GM12801 (cell line): ENCODE measurements around the gene C10orf105.

Experiments used
- TF ChIP-seq, protein P1 (sequence below): IDR thresholded peaks from one replicate; pipeline ENCODE4 v1.5.1; 2011; ENCODE audit warnings: control low read depth; ENCODE audit not compliant: insufficient read length; ENCODE audit errors: extremely low read depth

The C10orf105 gene

DNA sequence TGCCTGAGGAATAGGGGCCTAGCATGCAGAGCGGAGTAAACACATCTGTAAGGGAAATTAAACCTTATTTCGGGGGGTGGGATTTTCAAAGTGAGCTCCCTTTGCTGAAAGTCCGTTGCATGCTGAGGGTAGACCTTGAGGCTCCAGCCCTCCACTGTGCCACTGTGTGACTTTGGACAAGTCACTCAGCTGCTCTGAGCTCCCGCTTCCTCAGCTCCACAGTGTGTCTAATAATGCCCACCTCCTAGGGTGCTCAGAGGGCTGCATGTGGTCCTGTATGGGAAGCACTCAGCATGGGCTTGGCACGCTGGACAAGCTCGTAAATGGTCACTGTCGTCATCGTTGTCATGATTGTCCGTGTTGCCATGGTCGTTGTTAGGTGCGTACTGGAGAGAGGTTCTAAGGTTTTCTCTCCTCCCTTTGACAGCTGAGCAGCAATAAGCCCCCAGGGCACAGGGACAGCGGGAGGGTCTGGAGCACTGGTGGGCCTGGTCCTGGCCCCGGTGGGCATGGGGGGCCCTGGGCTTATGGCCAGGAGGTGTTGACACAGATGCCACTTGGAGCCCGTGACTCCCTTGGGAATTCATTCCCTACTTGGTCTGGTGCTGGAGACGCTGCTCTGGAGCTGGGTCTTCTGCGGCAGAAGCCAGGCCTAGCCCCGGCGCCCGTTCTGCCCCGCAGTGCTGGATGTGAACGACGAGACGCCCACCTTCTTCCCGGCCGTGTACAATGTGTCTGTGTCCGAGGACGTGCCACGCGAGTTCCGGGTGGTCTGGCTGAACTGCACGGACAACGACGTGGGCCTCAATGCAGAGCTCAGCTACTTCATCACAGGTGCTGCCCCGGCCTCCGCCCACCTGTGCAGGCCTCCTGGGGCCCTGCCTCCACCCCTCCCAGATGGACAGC is 13.1 kb downstream of the C10orf105 start:
- TF ChIP-seq, protein P1, sequence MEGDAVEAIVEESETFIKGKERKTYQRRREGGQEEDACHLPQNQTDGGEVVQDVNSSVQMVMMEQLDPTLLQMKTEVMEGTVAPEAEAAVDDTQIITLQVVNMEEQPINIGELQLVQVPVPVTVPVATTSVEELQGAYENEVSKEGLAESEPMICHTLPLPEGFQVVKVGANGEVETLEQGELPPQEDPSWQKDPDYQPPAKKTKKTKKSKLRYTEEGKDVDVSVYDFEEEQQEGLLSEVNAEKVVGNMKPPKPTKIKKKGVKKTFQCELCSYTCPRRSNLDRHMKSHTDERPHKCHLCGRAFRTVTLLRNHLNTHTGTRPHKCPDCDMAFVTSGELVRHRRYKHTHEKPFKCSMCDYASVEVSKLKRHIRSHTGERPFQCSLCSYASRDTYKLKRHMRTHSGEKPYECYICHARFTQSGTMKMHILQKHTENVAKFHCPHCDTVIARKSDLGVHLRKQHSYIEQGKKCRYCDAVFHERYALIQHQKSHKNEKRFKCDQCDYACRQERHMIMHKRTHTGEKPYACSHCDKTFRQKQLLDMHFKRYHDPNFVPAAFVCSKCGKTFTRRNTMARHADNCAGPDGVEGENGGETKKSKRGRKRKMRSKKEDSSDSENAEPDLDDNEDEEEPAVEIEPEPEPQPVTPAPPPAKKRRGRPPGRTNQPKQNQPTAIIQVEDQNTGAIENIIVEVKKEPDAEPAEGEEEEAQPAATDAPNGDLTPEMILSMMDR = no peak

DNA sequence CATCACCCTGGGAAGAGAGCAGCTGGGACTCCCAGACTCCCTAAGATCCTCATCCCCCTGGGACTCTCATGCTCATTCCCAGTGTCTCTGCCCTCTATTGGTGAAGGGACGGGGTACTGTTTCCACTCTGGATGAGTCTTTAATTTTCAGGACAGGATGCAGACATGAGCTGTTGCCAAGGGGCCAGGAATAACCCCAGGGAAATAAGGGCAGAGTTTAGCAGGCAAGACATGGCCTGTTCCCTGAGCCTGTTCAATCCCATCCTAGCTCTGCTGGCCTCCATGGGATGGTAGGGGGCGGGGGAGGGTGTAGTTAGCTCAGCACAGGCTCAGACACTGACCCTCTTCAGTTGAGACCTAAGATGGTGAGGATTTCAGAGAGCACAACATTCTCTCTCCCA is 14.0 kb downstream of the C10orf105 start:
- TF ChIP-seq, protein P1 = no peak

DNA sequence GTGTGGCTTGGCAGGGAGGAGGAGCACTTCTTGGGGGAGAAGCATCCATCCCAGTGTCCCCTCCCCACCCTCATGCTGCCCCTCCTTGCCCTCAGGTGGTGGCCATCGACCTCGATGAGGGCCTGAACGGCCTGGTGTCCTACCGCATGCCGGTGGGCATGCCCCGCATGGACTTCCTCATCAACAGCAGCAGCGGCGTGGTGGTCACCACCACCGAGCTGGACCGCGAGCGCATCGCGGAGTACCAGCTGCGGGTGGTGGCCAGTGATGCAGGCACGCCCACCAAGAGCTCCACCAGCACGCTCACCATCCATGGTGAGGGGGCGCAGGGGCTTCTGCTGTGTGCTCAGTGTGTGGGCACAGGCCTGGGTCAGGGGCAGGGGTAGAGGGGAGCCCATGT is 14.8 kb downstream of the C10orf105 start:
- TF ChIP-seq, protein P1 = no peak

DNA sequence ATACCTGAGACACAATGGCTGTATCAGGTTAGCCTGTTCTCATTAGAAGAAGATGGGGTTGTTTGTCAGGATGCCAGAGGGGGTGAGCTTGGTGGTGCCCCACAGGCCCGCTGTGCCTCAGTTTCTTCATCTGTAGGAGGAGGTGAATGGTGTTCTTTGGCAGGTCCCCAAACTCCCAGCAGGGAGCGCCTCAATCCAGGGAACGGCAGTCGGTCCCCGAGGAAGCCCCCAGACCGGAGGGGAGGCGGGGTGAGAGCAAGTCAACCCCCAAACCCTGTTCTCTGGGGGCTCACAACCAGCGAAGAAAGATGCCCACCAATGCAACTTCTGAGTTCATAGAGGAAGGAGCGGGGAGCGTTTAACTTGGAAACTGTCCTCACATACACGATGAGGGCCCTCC is 16.0 kb downstream of the C10orf105 start:
- TF ChIP-seq, protein P1 = no peak

DNA sequence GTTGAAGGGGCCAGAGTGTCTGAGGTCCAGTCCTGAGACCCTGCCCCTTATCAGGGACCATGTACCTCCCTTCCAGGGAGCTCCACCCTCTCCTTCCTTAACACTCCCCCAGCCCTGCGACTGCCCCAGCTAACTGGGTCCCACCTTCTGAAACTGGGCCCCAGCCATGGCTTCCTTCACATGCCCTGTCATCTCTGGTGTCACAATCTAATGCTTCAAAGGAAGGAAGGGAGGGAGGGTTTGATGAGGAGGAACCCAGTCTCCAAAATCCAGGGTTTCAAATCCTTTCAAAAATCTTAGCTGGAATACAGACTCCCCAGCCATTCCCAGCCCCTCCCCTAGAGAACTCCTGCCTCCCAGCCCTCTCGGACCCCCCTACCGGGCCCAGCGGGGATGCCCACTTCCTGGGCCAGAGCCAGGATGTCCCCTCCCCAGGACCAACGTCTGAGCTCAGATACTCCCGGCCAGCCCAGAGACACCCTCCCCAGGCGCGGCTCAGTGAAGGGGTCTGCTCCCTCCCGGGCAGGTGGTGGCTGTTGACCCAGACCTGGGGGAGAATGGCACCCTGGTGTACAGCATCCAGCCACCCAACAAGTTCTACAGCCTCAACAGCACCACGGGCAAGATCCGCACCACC is 18.0 kb downstream of the C10orf105 start:
- TF ChIP-seq, protein P1 = no peak

DNA sequence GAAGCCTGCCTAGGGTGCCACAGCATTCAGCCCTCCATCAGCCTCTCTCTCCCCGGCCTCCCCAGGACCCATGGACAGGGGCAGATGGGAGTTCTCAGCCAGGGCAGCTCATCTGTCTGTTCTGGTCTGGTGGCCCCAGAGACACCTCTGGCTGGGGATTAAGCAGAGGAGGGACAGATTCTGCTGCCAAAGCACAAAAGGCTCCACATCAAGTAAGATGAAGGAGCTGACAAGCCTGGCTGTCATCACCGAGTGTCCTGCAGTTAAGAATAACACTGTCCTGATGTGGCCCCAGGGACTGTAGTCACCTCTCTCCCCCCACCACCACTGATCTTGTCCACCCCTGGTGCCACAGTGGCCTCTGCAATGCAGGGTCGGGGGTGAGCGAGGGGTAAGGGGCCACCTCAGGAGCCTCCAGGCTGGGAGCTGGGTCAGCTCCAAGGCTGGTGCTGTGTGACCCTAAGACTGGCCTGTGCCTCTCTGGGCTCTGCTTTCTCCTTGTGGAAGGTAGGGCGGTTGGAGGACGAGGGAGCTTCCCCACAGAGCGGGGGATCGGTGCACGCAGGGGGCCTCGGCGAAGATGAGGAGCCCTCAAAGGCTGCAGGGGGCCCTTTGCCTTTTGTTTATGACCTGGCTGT is 18.7 kb downstream of the C10orf105 start:
- TF ChIP-seq, protein P1 = no peak

DNA sequence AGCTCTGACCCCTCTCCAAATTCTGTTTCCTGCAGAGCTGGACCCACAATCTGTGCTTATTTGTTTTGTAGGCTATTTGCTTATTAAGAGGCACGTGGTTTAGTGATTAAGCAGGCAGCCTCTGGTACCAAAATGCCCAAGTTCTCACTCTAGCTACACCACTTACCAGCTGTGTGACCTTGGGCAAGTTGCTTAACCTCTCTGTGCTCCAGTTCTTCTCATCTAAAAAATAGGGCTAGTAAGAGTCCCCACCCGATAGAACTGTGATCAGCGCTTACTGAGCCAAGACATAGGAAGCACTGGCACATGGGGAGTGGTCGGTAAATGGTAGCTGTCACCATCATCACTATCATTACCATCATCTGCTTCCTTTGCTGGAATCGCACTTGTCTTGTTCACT is 20.8 kb downstream of the C10orf105 start:
- TF ChIP-seq, protein P1 = no peak
